Large intestine (tissue), 3 donors: ENCODE measurements around the gene POLR3F. TPM values are rescaled to one million over a fixed set of nuclear protein-coding genes. Genes with fewer than 3 reads are reported as not detected.
"Not testable (repeated sequence)": the region's sequence is repeated elsewhere in the genome, so short reads cannot be mapped to it uniquely, and the experiment has no call there.

Experiments used
- DNase-seq, 2 donors: peaks; one replicate each; pipeline versions ENCODE4 v3.0.0 to v3.0.0-alpha.2; 2013
- H3K27ac ChIP-seq: one replicate; pipeline ENCODE4 v1.5.1; 2013; ENCODE audit warnings: low read length
- H3K27me3 ChIP-seq: 2 replicates; pipeline ENCODE4 v1.6.1; 2013; ENCODE audit warnings: low read length; ENCODE audit not compliant: control insufficient read depth, insufficient read depth
- H3K36me3 ChIP-seq: 2 replicates; pipeline ENCODE4 v1.6.1; 2013; ENCODE audit warnings: low read length; ENCODE audit not compliant: control insufficient read depth, insufficient read depth
- H3K4me1 ChIP-seq: one replicate; pipeline ENCODE4 v1.6.1; 2013; ENCODE audit warnings: low read length; ENCODE audit not compliant: control insufficient read depth, insufficient read depth
- H3K4me3 ChIP-seq: one replicate; pipeline ENCODE4 v1.5.1; 2013; ENCODE audit warnings: low read length
- H3K9me3 ChIP-seq: one replicate; pipeline ENCODE4 v1.6.1; 2013; ENCODE audit warnings: mild to moderate bottlenecking, low read depth, low read length, moderate library complexity; ENCODE audit not compliant: control insufficient read depth
- WGBS: methylation state at CpG from one replicate; pipeline ENCODE4 v1.1.5; 2013; ENCODE audit warnings: low lambda C conversion rate; ENCODE audit not compliant: insufficient coverage; 5-methylcytosine and 5-hydroxymethylcytosine counted together
- polyA plus RNA-seq: library from polyadenylated mRNA; unstranded; fragments of 120-200 nt; gene quantifications from one replicate; pipeline ENCODE4 v1.2.1, GENCODE V29; 2013

The POLR3F gene
- polyA plus RNA-seq, 1 donor, result 10.6 TPM

GRCh38 chr20:18524646-18525045, 57.5 kb downstream of the POLR3F start:
- Histone ChIP-seq H3K4me3 (no peak overlapping the region), H3K36me3 (peaks cover 57% of the 10 kb centered on the region), H3K27me3 (no peaks in the 10 kb centered on the region), H3K27ac (no peak overlapping the region), H3K9me3 (no peaks in the 10 kb centered on the region), H3K4me1 (no peaks in the 10 kb centered on the region)
- no CpG with 5 or more reads among the region's 1 CpG for WGBS
- no peak for DNase-seq

- 100% methylated on average over 3 of the region's 14 CpGs for WGBS
- H3K4me1 ChIP-seq, result not testable (repeated sequence)
Observed at GRCh38 chr20:18526761-18527160, 59.6 kb downstream of the POLR3F start.

GRCh38 chr20:18527339-18527738, 60.1 kb downstream of the POLR3F start:
- no peak overlapping the region for H3K27ac ChIP-seq
- H3K27me3 ChIP-seq, result no peaks in the 10 kb centered on the region
- H3K36me3 ChIP-seq, result peaks cover 67% of the 10 kb centered on the region
- H3K4me3 ChIP-seq, result no peak overlapping the region
- WGBS, result no CpG with 5 or more reads among the region's 2 CpGs
- no peaks in the 10 kb centered on the region for H3K9me3 ChIP-seq
- no peaks in the 10 kb centered on the region for H3K4me1 ChIP-seq
- no peak for DNase-seq

More at GRCh38 chr20:18526761-18527160, 59.6 kb downstream of the POLR3F start:
- H3K27ac ChIP-seq, H3K9me3 ChIP-seq, H3K4me3 ChIP-seq, DNase-seq, H3K27me3 ChIP-seq: not testable (repeated sequence)
- peaks cover 68% of the 10 kb centered on the region for H3K36me3 ChIP-seq

- no peak for DNase-seq
- no CpG with 5 or more reads among the region's 2 CpGs for WGBS
- Histone ChIP-seq H3K4me3 (no peak overlapping the region), H3K4me1 (no peaks in the 10 kb centered on the region), H3K27ac (no peak overlapping the region), H3K36me3 (peaks cover 72% of the 10 kb centered on the region), H3K27me3 (no peaks in the 10 kb centered on the region), H3K9me3 (no peaks in the 10 kb centered on the region)
Observed at GRCh38 chr20:18527836-18528235, 60.6 kb downstream of the POLR3F start.

- no peaks in the 10 kb centered on the region for H3K27me3 ChIP-seq
- no peak overlapping the region for H3K4me3 ChIP-seq
- no peak for DNase-seq
- H3K27ac ChIP-seq, result no peak overlapping the region
- H3K4me1 ChIP-seq, result no peaks in the 10 kb centered on the region
- H3K9me3 ChIP-seq, result no peaks in the 10 kb centered on the region
- H3K36me3 ChIP-seq, result peaks cover 81% of the 10 kb centered on the region
Observed at GRCh38 chr20:18529041-18529440, 61.9 kb downstream of the POLR3F start.

GRCh38 chr20:18532626-18533025, 65.4 kb downstream of the POLR3F start:
- no peaks in the 10 kb centered on the region for H3K27me3 ChIP-seq
- DNase-seq, result no peak
- no CpG with 5 or more reads among the region's 6 CpGs for WGBS
- H3K9me3 ChIP-seq, result no peaks in the 10 kb centered on the region
- H3K4me1 ChIP-seq, result no peaks in the 10 kb centered on the region
- H3K36me3 ChIP-seq, result peaks cover 72% of the 10 kb centered on the region
- no peak overlapping the region for H3K27ac ChIP-seq
- no peak overlapping the region for H3K4me3 ChIP-seq

GRCh38 chr20:18533491-18533890, 66.3 kb downstream of the POLR3F start:
- no peak overlapping the region for H3K4me3 ChIP-seq
- no peak overlapping the region for H3K27ac ChIP-seq
- no peaks in the 10 kb centered on the region for H3K9me3 ChIP-seq
- H3K36me3 ChIP-seq, result peaks cover 67% of the 10 kb centered on the region
- DNase-seq, result no peak
- no peaks in the 10 kb centered on the region for H3K4me1 ChIP-seq
- no peaks in the 10 kb centered on the region for H3K27me3 ChIP-seq
- no CpG with 5 or more reads among the region's 1 CpG for WGBS

GRCh38 chr20:18533978-18534644, 66.9 kb downstream of the POLR3F start:
- no peaks in the 10 kb centered on the region for H3K27me3 ChIP-seq

More at GRCh38 chr20:18533978-18534644, 66.9 kb downstream of the POLR3F start:
- Histone ChIP-seq H3K36me3 (peaks cover 63% of the 10 kb centered on the region), H3K4me3 (no peak overlapping the region), H3K4me1 (no peaks in the 10 kb centered on the region), H3K27ac (no peak overlapping the region), H3K9me3 (no peaks in the 10 kb centered on the region)
- 100% methylated on average over 4 of the region's 6 CpGs for WGBS
- DNase-seq, result no peak

Other genes with a start within 250 kb of the POLR3F start
- 22.1 TPM for gene ZNF133, start 178.9 kb upstream of the POLR3F start, polyA plus RNA-seq
- gene DZANK1, start 360 bp upstream of the POLR3F start, polyA plus RNA-seq, result 2.4 TPM
- 22.5 TPM for gene RBBP9, start 29.8 kb downstream of the POLR3F start, polyA plus RNA-seq
- 33.5 TPM for gene SEC23B, start 40.5 kb downstream of the POLR3F start, polyA plus RNA-seq
- gene SMIM26, start 100.0 kb downstream of the POLR3F start, polyA plus RNA-seq, result 105 TPM
- 17.4 TPM for gene DTD1, start 120.7 kb downstream of the POLR3F start, polyA plus RNA-seq